AG08395 (cell line): ENCODE measurements around the gene LRRC27.

Experiments used
- DNase-seq: peaks from one replicate; pipeline ENCODE4 v3.0.0; 2012; ENCODE audit warnings: mixed read lengths, low spot score

Gene LRRC27

GRCh38 chr10:132414402-132415016 is 82.5 kb downstream of the LRRC27 start:
- no peak for DNase-seq

DNA sequence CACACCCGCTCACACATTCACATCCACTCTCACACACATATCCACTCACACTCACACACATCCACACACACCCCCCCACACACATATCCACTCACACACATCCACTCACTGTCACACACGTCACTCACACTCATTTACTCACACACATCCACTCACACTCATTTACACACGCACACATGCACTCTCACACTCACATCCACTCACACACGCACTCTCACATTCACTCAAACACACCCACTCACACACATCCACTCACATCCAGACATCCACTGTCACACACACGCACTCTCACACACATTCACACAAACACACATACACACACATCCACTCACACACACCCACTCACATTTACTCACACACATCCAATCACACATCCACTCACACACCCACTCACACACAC is 83.3 kb downstream of the LRRC27 start:
- DNase-seq = no peak

- no peak for DNase-seq
Measured at GRCh38 chr10:132415956-132416355, 84.0 kb downstream of the LRRC27 start.

GRCh38 chr10:132416566-132417256 is 84.7 kb downstream of the LRRC27 start:
- DNase-seq = no peak

- no peak for DNase-seq
Measured at GRCh38 chr10:132417257-132417910, 85.4 kb downstream of the LRRC27 start.

DNA sequence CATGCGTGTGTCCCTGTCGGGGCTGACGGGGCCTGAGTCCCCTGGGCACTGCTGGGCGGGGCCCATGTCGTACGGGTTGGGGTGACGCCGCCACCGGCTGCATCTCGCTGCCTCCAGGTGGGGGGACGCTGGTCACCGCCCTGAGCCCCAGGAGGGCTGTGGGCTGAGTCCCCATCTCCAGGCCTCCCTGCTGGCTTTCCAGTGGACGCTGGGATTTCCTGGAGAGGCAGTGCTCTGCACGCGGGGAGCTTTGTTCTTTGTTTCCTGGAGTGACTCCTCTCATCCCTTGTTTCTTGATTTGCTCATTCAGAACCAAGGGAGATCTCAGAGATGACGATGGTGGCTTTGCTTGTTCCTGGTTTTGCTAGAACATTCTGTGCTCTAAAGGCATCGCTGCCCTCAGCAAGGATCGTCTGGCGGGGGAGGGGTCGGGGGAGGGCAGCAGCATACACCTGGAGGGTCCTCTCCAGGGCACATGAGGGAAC is 86.0 kb downstream of the LRRC27 start:
- DNase-seq = no peak

GRCh38 chr10:132418527-132419416 is 86.8 kb downstream of the LRRC27 start:
- DNase-seq = no peak

- DNase-seq = no peak
Measured at GRCh38 chr10:132419538-132420468, 87.8 kb downstream of the LRRC27 start.

- no peak for DNase-seq
Measured at GRCh38 chr10:132420469-132420980, 88.5 kb downstream of the LRRC27 start.

- DNase-seq = peak; percentile 91
Measured at GRCh38 chr10:132420981-132421846, 89.2 kb downstream of the LRRC27 start.

DNA sequence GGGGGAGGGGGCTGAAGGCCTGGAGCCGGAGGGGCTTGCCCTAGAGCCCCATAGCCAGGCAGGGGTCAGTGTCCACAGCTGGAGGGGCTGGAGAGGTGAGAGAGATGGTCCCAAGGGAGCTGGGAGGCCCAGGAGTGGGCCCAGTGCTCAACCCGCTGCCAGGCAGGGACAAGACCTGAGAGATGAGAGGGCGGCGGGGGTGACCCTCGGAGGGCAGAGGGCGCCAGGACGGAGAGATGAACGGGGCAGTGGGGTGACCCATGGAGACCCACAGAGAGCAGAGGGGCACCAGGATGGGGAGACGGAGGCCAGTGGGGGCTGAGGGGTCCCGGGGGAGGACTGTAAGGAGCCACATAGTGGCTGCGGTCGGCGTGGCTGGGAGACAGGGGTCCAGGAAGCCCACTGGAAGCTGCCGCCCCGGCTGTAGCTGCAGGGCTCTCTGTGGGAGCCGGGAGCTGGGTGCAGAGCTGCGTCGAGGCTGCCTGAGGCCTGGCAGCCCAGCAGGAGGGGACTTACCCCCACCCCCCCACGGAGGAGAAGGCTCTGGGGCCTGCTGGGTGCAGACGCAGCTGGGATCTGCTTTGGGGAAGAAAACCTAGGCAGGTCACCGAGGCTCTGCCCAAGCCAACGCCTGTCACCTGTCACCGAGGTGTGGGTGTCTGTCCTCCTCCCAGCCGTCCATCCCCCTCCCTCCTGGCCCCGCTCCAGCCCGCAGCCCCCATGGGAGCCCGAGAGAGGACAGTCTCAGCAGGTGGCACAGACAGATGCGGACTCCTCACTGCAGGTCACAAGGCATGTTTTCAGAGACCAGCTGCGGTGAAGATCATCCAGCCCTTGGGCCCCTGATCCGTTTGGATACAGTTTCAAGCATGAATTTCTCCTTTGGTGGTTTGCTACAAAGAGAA is 90.1 kb downstream of the LRRC27 start:
- no peak for DNase-seq

- no peak for DNase-seq
Measured at GRCh38 chr10:132422903-132423825, 91.2 kb downstream of the LRRC27 start.

- DNase-seq = no peak
Measured at GRCh38 chr10:132423966-132424861, 92.2 kb downstream of the LRRC27 start.

DNA sequence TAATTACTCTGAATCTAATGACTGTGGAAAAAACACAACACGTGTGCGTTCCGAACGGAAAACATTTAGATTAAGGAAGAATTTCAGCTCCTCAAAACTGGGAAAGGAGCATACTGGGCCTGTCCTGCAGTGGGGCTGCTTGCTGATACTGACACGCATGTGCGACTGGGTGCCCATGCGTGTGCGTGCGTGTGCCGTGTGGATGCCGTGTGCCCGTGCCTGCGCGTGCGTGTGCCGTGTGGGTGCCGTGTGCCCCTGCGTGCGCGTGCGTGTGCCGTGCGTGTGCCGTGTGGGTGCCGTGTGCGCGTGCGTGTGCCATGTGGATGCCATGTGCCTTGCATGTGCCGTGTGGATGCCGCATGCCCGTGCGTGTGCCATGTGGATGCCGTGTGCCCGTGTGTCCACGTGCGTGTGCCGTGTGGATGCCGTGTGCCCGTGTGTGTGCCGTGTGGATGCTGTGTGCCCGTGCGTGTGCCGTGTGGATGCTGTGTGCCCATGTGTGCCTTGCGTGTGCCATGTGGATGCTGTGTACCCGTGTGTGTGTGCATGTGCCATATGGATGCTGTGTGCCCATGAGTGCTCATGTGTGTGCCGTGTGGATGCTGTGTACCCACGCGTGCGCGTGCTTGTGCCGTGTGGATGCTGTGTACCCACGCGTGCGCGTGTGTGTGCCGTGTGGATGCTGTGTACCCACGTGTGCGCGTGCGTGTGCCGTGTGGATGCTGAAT is 93.2 kb downstream of the LRRC27 start:
- no peak for DNase-seq

- no peak for DNase-seq
Measured at GRCh38 chr10:132425757-132426155, 93.8 kb downstream of the LRRC27 start.
